ENCODE measurements around the gene FGGY. TPM values are rescaled to one million over a fixed set of nuclear protein-coding genes. Genes with fewer than 3 reads are reported as not detected.

The FGGY gene
- total RNA-seq, 2 donors from 2014 or later: 14.1 to 14.8 TPM

DNA sequence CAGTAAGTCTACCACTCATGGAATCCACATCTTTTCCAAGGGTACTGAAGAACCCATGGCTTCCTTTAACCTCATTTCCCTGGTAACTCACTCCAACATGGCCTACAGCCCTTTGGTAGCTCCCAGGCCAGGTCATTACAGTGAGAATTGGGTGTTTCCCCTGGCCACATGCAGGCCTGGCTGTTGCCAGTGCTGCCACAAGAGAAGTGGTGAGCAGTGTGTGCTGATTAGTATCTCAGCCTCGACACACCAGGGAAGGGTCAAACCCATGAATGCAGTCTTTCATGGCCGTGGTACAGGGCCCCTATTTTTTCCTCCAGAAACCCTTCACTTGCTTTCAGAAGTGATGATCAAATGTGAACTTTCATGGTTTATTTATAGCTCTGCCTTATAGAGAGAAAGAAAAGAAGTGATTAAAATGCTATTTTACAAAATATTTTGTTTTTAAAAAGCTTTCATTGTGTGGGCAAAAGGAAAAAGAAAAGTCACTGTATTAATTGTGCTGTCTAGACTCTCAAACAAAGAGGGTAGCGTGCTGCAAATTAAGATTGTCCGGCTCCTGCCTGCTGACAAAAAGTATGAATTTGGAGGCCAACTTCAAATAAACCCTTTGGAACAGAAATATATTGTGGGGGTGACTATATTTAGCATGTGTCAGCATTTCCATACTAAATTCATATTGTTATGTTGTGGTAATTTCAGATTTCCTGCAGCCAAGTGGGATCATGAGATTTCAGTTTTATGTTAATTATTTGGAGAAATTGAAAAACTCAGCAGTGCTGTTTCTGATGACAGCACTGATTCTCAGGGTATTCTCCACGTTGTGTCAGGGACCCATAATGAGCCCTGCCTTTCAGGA lies 455.9 kb downstream of the FGGY start:
- Mint-ChIP-seq H3K9me3 (no peaks in the 10 kb centered on the region), H3K27me3 (ENCODE audit: insufficient read depth) (no peaks in the 10 kb centered on the region), H3K4me3 (no peak overlapping the region), H3K4me1 (no peaks in the 10 kb centered on the region), H3K27ac (no peak overlapping the region), H3K36me3 (ENCODE audit: low read depth) (no peaks in the 10 kb centered on the region)
- H3K27ac ChIP-seq (ENCODE audit: low read depth, low read length): peak overlapping the region; percentile 84
- DNase-seq: no peak
- H3K4me1 ChIP-seq (ENCODE audit: control insufficient read depth, insufficient read depth, low read length): no peaks in the 10 kb centered on the region
- WGBS, 2 experiments (ENCODE audit: insufficient coverage in 1 of 2, insufficient read length in 1 of 2): 86 to 87% methylated on average over 4 to 5 of the region's 5 CpGs
- H3K36me3 ChIP-seq (ENCODE audit: control insufficient read depth, insufficient read depth, low read length): no peaks in the 10 kb centered on the region
- TF ChIP-seq, protein P1, sequence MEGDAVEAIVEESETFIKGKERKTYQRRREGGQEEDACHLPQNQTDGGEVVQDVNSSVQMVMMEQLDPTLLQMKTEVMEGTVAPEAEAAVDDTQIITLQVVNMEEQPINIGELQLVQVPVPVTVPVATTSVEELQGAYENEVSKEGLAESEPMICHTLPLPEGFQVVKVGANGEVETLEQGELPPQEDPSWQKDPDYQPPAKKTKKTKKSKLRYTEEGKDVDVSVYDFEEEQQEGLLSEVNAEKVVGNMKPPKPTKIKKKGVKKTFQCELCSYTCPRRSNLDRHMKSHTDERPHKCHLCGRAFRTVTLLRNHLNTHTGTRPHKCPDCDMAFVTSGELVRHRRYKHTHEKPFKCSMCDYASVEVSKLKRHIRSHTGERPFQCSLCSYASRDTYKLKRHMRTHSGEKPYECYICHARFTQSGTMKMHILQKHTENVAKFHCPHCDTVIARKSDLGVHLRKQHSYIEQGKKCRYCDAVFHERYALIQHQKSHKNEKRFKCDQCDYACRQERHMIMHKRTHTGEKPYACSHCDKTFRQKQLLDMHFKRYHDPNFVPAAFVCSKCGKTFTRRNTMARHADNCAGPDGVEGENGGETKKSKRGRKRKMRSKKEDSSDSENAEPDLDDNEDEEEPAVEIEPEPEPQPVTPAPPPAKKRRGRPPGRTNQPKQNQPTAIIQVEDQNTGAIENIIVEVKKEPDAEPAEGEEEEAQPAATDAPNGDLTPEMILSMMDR (conservative IDR thresholded peaks at IDR 0.05): no peak
- peaks cover 4% of the 10 kb centered on the region for H3K27me3 ChIP-seq (ENCODE audit: control insufficient read depth, insufficient read depth, low read length, poor library complexity, severe bottlenecking)
- H3K9ac ChIP-seq (ENCODE audit: extremely low read depth, low read length, poor library complexity, severe bottlenecking): no peak overlapping the region
- H3K4me3 ChIP-seq (ENCODE audit: low read length): no peak overlapping the region
- no peaks in the 10 kb centered on the region for H3K9me3 ChIP-seq (ENCODE audit: control insufficient read depth, low read length)

DNA sequence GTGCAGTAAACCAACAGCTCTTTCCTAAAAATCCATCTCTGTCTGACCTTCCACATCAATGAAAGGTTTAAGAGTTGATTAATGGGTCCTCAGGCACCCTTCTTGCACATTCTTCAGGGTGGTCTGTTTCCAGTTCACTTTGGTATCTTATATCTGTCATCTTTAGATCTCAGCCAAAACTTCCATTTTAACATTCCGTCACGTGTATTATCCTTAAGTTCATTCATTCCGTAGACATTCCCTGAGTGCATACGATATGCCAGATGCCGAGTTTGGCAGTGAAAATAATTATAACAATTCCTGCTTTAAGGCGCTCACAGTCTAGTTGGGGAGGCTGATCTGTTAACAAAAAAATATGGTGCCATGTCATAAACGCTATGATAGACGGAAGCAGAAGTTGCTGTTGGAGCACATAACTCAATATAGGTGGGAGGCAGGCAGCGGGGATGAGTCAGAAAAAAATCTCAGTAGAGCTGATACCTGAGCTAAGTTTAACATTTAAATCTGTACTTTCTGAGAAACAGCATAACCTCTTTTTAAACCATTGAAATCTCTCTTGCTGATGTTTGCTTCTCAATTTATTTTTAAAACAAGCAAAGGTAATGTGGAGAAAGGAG lies 458.3 kb downstream of the FGGY start:
- DNase-seq: no peak
- Mint-ChIP-seq H3K9me3 (no peaks in the 10 kb centered on the region), H3K4me3 (no peak overlapping the region), H3K27ac (no peak overlapping the region), H3K4me1 (no peaks in the 10 kb centered on the region), H3K36me3 (ENCODE audit: low read depth) (no peaks in the 10 kb centered on the region), H3K27me3 (ENCODE audit: insufficient read depth) (peaks cover 6% of the 10 kb centered on the region)
- 97 to 98% methylated on average over 9 of the region's 9 CpGs for WGBS, 2 experiments (ENCODE audit: insufficient coverage in 1 of 2, insufficient read length in 1 of 2)
- Histone ChIP-seq H3K4me3 (ENCODE audit: low read length) (no peak overlapping the region), H3K36me3 (ENCODE audit: control insufficient read depth, insufficient read depth, low read length) (no peaks in the 10 kb centered on the region), H3K27me3 (ENCODE audit: control insufficient read depth, insufficient read depth, low read length, poor library complexity, severe bottlenecking) (peaks cover 6% of the 10 kb centered on the region), H3K27ac (ENCODE audit: low read depth, low read length) (no peak overlapping the region), H3K9me3 (ENCODE audit: control insufficient read depth, low read length) (no peaks in the 10 kb centered on the region), H3K9ac (ENCODE audit: extremely low read depth, low read length, poor library complexity, severe bottlenecking) (no peak overlapping the region), H3K4me1 (ENCODE audit: control insufficient read depth, insufficient read depth, low read length) (no peaks in the 10 kb centered on the region)
- TF ChIP-seq, protein P1 (conservative IDR thresholded peaks at IDR 0.05): no peak

DNA sequence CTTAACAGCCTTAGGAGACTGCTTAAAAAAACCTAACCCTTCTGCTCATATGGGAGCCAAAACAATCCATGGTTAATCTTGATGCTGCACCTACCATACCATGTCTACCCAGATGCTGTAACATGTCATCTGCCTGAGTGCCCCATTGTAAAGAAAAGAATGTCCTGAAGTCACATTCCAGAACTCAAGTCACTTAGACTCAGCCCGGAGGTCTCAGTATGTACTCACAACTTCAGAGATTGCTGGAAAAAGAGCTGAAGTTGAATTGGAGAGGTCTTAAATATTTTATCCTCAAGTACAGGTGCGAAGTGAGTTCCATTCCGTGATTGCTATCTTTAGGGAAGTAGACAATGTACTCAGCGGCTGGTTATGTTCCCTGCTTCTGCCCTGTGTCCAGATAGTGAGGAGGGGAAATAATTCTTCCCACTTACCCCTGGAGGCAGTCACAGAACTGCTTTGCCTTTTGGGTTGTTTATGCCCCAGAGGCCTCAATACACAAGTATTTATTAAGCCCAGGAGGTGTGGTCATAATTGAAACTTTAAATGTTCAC lies 460.4 kb downstream of the FGGY start:
- H3K9ac ChIP-seq (ENCODE audit: extremely low read depth, low read length, poor library complexity, severe bottlenecking): no peak overlapping the region
- no peaks in the 10 kb centered on the region for H3K4me1 ChIP-seq (ENCODE audit: control insufficient read depth, insufficient read depth, low read length)
- no peak for DNase-seq
- H3K4me3 ChIP-seq (ENCODE audit: low read length): no peak overlapping the region
- Mint-ChIP-seq H3K36me3 (ENCODE audit: low read depth) (no peaks in the 10 kb centered on the region), H3K27me3 (ENCODE audit: insufficient read depth) (peaks cover 6% of the 10 kb centered on the region), H3K4me1 (no peaks in the 10 kb centered on the region), H3K27ac (no peak overlapping the region), H3K9me3 (no peaks in the 10 kb centered on the region), H3K4me3 (no peak overlapping the region)
- no peaks in the 10 kb centered on the region for H3K36me3 ChIP-seq (ENCODE audit: control insufficient read depth, insufficient read depth, low read length)
- peaks cover 6% of the 10 kb centered on the region for H3K27me3 ChIP-seq (ENCODE audit: control insufficient read depth, insufficient read depth, low read length, poor library complexity, severe bottlenecking)
- TF ChIP-seq, protein P1 (conservative IDR thresholded peaks at IDR 0.05): no peak
- no peaks in the 10 kb centered on the region for H3K9me3 ChIP-seq (ENCODE audit: control insufficient read depth, low read length)
- H3K27ac ChIP-seq (ENCODE audit: low read depth, low read length): no peak overlapping the region
- 94% methylated on average over 4 of the region's 4 CpGs; no CpG with 5 or more reads in 1 of the 2 experiments for WGBS, 2 experiments (ENCODE audit: insufficient coverage in 1 of 2, insufficient read length in 1 of 2)

Measured in endodermal cell (in vitro differentiated cells).